Forelimb muscle (tissue), 1 donor: ENCODE data around the gene DBX2. TPM values are rescaled to one million over a fixed set of nuclear protein-coding genes. Genes with fewer than 3 reads are reported as not detected.
"Not testable (repeated sequence)": the region's sequence is repeated elsewhere in the genome, so short reads cannot be mapped to it uniquely, and the experiment has no call there.

Experiments
- DNase-seq: peaks from one replicate; pipeline ENCODE4 v3.0.0-alpha.2; 2013; ENCODE audit warnings: low read depth
- polyA plus RNA-seq: library from polyadenylated mRNA; unstranded; fragments of 120-200 nt; gene quantifications from one replicate; pipeline ENCODE4 v1.2.1, GENCODE V29; 2013; ENCODE audit not compliant: insufficient read length

Gene DBX2
- 0.16 TPM for polyA plus RNA-seq

DNA sequence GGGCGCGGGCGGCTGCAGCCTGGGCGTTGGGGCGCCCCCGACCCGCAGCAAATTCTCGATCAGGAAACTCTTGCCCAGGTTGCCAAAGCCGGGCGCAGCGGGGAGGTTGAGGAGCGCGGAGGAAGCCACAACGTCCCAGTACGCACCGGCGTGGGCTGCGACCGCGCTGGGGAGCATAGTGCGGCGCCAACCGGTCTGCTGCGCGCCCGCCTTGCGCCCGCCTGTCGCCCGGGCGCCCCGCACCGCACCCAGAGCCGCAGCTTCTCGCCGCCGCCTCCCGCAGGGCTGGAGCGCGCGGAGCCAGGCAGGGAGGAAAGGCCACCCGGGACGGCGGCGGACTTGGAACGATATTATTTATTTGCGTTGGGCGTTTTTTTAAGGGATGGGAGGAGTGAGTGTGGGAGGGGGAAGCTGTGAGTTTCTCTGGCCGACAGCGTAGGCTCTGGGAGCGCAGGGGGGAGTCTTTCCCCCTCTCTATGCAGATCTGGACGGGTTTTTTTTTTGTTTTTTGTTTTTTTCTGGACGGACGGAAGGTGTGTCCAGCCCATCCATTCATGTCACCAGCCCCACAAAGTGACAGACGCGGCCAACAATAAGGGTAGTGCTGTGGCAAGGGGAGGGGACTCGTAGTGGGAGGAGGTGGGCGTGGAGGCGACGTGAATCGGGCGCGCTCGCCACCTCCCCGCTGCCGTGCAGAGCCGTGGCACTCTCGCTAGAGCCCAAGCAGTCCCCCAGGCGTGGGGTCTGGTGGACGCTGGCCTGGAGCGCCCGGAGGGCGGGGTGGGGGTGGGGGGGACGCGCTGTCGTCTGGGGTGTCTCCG lies at the start of gene DBX2:
TSS of gene DBX2 (minus strand) at position 349 of the 821 bp plus-strand sequence. CDS start at position 177, 172 bp downstream.
- no peak for DNase-seq

DNA sequence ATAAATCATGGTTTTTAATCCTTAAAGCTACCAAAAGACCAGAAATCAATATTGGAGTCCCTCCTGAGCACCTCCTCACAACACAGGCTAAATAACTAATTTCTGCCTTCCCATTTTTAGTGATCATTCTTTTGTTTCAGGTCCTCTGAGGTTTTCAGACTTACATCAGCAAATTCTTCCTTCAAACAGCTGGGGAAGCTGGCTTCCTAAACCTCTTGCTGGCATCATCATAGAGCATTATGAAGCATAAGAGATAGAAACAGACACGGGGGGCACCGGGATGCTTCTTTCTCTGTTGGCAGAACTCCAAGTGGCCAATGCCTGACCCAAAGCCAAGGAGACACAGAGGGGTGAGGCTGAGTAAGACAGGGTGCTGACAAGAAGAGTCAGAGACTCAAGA lies 47.9 kb upstream of the DBX2 start:
- no peak for DNase-seq

DNA sequence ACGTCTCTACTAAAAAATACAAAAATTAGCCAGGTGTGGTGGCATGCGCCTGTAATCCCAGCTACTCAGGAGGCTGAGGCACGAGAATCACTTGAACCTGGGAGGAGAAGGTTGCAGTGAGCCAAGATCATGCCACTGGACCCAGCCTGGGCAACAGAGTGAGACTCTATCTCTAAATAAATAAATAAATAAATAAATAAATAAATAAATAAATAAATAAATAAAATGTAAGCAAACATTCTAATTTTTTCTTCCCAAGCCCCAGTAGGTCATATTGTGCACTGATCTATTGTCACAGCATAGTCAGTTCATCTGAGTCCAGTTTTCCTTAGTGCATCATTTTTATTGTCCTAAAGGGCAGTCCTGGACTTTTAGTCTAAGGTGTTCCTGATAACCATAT lies 44.5 kb upstream of the DBX2 start:
- not testable (repeated sequence) for DNase-seq

DNA sequence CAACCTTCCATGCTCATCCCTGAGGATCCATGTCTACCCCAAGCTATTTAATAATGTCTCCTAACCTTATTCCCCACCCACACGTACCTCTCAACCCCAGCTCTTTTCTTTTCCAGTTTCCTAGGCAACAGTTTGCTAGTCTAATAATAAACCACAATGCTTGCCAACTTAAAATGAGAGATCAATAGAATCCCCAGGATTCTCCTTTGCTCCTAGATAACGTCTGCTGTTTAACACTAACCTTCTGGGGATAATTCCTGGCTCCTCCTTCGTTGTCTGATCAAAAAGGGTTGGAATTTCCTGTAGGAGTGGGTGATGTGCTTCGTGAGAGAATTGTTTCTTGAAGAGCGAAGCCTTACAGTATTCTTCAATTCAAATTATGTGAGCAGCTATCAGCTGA lies 42.2 kb upstream of the DBX2 start:
- no peak for DNase-seq

DNA sequence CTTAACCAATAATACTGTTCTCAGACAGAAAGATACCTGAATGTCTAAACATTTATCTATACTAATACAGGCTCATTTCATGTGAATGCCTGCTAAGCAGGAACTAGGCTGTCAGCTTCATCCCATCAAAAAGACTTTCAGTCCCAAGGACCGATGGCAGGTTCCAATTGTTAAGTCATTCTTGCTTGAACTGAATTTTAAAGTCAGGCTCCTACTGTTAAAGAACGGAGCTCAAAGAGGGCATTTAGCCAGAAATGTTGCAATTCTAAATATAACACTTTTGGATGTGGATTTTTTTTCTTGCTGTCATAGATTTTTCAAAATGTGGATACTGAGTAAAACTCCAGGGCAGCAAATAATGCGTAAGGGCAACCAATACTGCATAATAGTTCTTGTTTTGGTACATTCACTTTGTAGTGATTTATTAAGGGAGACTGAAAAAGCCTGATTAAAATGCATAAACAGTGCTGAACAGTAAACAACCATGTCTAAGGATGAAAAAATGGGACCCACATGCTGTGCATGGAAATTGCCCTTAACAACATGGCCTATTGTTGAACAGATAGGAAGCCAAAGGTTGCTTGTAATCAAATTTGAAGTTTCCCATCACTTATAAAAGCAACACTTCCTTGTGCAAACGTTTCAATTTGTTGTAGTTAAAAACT lies 38.6 kb upstream of the DBX2 start:
- no peak for DNase-seq

- no peak for DNase-seq
Observed at GRCh38 chr12:45088608-45089007, 37.7 kb upstream of the DBX2 start.

GRCh38 chr12:45084248-45084647 lies 33.3 kb upstream of the DBX2 start:
- not testable (repeated sequence) for DNase-seq

- DNase-seq = no peak
Observed at GRCh38 chr12:45077251-45077650, 26.4 kb upstream of the DBX2 start.

- DNase-seq = no peak
Observed at GRCh38 chr12:45076417-45077026, 25.6 kb upstream of the DBX2 start.

GRCh38 chr12:45075587-45076282 lies 24.8 kb upstream of the DBX2 start:
- DNase-seq = no peak

DNA sequence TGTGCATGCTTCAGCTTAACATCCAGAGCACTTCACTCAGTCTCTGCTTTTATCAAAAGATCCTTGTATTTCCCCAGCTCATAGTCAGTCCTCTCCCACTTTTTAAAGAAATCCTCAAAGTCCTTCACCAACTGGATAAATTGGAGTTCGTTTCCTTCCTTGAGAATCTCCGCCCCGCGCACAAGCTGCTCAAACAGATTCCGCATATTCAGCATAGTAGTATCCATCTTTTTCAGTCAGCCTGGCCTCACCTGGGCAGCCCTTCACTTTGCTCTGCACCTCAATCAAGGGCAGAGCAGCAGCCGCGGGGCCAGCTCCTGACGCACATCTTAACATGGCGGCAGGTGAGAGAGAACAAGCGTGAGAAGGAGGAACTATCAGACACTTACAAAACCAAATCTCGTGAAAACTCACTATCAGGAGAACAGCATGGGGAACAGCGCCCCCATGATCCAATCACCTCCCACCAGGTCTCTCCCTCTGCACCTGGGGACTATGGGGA lies 14.3 kb upstream of the DBX2 start:
- DNase-seq = no peak

GRCh38 chr12:45060976-45061375 lies 10.1 kb upstream of the DBX2 start:
- no peak for DNase-seq

DNA sequence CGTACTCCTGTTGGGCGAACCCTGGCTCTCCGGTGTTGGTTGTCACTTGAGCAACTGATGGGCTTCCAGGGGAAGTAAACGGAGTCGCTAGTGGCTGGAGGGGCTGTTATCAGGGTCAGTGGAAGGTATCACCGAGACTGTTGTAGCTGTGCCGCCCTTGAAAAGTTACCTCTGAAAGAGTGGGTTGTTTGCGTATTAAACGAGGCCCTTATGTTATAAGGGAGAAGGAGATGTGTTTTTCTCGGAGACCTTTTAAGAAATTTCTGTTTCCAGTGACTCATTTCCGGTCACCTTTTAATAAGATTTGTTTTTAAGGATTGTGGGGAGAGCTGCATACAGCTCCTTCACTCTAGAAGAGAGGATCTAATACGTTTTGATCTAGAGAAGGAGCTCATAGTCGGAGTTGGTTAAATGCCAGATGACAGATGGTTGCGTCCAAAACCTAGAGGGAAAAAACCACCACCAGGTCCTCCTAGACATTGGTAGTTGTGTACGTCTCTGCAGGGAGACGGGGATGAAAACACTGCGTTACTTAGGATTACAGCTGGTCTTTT lies 750 bp upstream of the DBX2 start:
- no peak for DNase-seq

DNA sequence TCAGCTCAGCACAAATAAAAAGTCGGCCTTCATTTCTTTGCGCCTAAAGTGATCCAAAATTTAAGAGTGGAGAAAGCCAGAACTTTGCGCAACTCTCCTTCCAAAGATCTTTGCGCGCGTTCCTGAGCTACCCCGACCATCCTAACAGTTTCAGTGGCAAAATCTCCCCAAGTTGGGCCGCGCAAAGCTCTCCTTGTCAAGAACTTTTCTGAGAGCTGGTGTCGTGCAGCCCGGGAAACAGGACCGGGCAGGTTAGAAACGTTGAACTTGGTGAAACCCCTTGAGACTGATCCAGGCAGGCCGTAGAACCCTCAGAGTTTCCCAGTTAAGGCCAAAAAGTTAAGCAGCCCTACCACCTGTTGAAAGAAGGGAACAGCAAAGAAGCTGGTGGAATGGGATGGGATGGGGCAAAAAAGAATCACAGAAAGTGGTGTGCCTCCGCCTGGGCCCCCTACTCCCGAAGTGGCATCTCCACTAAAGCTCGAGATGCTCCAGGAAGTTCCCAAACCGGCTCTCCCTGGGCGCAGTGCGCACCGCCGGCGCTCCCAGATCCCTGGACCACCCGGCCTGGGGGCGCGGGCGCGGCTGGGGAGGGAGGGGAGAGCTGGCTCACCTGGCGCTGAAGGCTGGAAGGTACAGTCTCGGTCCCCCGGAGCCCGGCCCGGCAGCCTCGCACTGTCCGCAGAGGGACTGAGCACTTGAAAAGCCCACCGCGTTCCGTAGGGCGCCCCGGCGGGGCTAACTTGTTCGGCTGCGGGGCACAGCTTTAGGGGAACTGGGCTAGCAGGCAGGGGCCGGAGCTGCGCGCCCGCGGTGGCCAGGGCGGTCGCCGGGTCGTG lies 768 bp downstream of the DBX2 start:
- DNase-seq = no peak

DNA sequence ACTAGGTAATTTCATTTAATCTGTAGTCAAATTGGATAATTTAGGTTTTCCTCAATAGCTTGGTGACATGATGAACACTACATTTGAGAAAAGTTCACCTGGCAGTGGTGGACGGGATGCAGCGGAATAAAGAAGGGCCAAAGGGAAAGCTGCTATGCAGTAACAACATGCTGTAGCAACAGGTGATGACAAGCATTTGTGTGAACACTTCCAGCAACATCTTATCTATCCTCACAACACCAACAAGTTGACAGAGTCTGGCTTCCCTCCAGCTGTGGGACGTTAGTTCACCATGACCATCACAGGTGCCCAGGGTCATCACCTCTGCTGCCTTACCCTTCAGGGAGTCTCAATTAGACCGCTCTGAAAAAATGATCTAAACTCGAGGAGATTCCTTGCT lies 8.3 kb downstream of the DBX2 start:
- no peak for DNase-seq

GRCh38 chr12:45040977-45041376 lies 9.9 kb downstream of the DBX2 start:
- DNase-seq = no peak

- no peak for DNase-seq
Observed at GRCh38 chr12:45039757-45040156, 11.1 kb downstream of the DBX2 start.

- no peak for DNase-seq
Observed at GRCh38 chr12:45034861-45035265, 16.0 kb downstream of the DBX2 start.

- DNase-seq = no peak
Observed at GRCh38 chr12:45017916-45018315, 33.0 kb downstream of the DBX2 start.

GRCh38 chr12:45014396-45014795 lies 36.5 kb downstream of the DBX2 start:
- no peak for DNase-seq

DNA sequence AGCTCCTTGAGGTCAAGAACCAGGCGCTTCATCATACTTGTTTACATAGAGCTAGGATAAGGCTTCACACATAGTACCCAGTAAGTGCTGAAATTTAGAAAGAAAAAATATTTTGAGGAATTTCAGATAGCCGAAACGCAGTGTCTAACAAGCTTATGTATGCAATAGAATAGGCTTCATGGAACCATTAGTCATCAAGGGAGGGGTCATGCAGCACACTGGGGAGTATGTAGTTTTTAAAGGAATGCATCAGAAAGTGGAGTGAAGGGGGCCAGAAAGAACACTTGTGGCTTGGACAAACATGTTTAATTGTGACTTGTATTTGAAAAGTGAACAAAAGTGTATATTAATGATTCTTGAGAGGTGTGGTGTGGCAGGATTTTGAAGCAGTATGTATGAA lies 38.1 kb downstream of the DBX2 start:
- DNase-seq = no peak
